HL-60 (cell line): ENCODE measurements around the gene KAZALD1.

Experiments
- DNase-seq, 2 experiments: peaks; one replicate each; pipeline ENCODE4 v3.0.0-alpha.2; 2010 to 2020; ENCODE audit warnings: low read depth in 1 of 2, low spot score in 1 of 2
- H3K27ac ChIP-seq: fragments of 250-450 bp; sonication (Bioruptor Pico); replicated peaks from 2 replicates; pipeline ENCODE4 v1.5.1; 2020; ENCODE audit warnings: mild to moderate bottlenecking, moderate library complexity
- H3K27me3 ChIP-seq: fragments of 250-450 bp; sonication (Bioruptor Pico); 2 replicates; pipeline ENCODE4 v1.5.1; 2021; ENCODE audit warnings: mild to moderate bottlenecking, moderate library complexity; ENCODE audit not compliant: insufficient read depth, poor library complexity, severe bottlenecking
- H3K4me3 ChIP-seq: replicated peaks from 2 replicates; pipeline ENCODE4 v1.5.1; 2011; ENCODE audit warnings: mild to moderate bottlenecking, control low read depth, low read length; ENCODE audit not compliant: insufficient read depth
- GABPA ChIP-seq: IDR thresholded peaks from 2 replicates; pipeline ENCODE4 v1.6.1; 2012; ENCODE audit warnings: low read depth
- POLR2AphosphoS5 ChIP-seq: IDR thresholded peaks from 2 replicates; pipeline ENCODE4 v1.6.1; 2012; ENCODE audit warnings: low read depth
- SPI1 ChIP-seq: IDR thresholded peaks from 2 replicates; pipeline ENCODE4 v1.6.1; 2012; ENCODE audit warnings: low read depth, mild to moderate bottlenecking, borderline replicate concordance
- TF ChIP-seq, protein P1 (sequence below): IDR thresholded peaks from 2 replicates; pipeline ENCODE4 v1.6.1; 2012; ENCODE audit warnings: low read depth; ENCODE audit not compliant: insufficient replicate concordance
- TF ChIP-seq, protein P2 (sequence below): IDR thresholded peaks from one replicate; pipeline ENCODE4 v1.5.1; 2011; ENCODE audit warnings: low read length, control low read depth, inconsistent platforms; ENCODE audit not compliant: insufficient read depth

Gene KAZALD1

DNA sequence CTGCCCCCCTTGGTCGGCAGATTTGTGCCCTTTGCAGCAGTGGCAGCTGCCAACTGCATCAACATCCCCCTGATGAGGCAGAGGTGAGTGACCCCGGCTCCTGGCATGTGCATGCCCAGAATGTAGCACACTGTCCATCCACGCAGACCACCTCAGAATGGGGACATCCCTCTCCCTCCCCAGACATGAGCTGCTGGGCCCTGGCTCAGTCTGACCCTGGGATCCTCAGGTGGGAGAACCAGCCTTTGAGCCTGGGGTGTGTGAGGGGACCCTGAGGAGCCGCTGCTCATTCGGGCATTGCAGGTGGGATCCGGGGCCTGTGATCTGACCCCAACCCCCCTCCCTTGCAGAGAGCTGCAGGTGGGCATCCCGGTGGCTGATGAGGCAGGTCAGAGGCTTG, 25.1 kb upstream of the KAZALD1 start:
- H3K27ac ChIP-seq = no peak overlapping the region
- no peak for DNase-seq
- H3K27me3 ChIP-seq = no peaks in the 10 kb centered on the region
- TF ChIP-seq POLR2AphosphoS5 = no peak
- TF ChIP-seq SPI1 = no peak
- TF ChIP-seq GABPA = no peak
- TF ChIP-seq, protein P1, sequence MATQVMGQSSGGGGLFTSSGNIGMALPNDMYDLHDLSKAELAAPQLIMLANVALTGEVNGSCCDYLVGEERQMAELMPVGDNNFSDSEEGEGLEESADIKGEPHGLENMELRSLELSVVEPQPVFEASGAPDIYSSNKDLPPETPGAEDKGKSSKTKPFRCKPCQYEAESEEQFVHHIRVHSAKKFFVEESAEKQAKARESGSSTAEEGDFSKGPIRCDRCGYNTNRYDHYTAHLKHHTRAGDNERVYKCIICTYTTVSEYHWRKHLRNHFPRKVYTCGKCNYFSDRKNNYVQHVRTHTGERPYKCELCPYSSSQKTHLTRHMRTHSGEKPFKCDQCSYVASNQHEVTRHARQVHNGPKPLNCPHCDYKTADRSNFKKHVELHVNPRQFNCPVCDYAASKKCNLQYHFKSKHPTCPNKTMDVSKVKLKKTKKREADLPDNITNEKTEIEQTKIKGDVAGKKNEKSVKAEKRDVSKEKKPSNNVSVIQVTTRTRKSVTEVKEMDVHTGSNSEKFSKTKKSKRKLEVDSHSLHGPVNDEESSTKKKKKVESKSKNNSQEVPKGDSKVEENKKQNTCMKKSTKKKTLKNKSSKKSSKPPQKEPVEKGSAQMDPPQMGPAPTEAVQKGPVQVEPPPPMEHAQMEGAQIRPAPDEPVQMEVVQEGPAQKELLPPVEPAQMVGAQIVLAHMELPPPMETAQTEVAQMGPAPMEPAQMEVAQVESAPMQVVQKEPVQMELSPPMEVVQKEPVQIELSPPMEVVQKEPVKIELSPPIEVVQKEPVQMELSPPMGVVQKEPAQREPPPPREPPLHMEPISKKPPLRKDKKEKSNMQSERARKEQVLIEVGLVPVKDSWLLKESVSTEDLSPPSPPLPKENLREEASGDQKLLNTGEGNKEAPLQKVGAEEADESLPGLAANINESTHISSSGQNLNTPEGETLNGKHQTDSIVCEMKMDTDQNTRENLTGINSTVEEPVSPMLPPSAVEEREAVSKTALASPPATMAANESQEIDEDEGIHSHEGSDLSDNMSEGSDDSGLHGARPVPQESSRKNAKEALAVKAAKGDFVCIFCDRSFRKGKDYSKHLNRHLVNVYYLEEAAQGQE = no peak
- H3K4me3 ChIP-seq = no peak overlapping the region

- no peak overlapping the region for H3K4me3 ChIP-seq
- H3K27me3 ChIP-seq = no peaks in the 10 kb centered on the region
- TF ChIP-seq, protein P1 = no peak
- TF ChIP-seq, protein P2, sequence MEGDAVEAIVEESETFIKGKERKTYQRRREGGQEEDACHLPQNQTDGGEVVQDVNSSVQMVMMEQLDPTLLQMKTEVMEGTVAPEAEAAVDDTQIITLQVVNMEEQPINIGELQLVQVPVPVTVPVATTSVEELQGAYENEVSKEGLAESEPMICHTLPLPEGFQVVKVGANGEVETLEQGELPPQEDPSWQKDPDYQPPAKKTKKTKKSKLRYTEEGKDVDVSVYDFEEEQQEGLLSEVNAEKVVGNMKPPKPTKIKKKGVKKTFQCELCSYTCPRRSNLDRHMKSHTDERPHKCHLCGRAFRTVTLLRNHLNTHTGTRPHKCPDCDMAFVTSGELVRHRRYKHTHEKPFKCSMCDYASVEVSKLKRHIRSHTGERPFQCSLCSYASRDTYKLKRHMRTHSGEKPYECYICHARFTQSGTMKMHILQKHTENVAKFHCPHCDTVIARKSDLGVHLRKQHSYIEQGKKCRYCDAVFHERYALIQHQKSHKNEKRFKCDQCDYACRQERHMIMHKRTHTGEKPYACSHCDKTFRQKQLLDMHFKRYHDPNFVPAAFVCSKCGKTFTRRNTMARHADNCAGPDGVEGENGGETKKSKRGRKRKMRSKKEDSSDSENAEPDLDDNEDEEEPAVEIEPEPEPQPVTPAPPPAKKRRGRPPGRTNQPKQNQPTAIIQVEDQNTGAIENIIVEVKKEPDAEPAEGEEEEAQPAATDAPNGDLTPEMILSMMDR = no peak
- TF ChIP-seq POLR2AphosphoS5 (no peak), GABPA (no peak), SPI1 (no peak)
- DNase-seq = no peak
- no peak overlapping the region for H3K27ac ChIP-seq
Observed at GRCh38 chr10:101038484-101038883, 23.3 kb upstream of the KAZALD1 start.

DNA sequence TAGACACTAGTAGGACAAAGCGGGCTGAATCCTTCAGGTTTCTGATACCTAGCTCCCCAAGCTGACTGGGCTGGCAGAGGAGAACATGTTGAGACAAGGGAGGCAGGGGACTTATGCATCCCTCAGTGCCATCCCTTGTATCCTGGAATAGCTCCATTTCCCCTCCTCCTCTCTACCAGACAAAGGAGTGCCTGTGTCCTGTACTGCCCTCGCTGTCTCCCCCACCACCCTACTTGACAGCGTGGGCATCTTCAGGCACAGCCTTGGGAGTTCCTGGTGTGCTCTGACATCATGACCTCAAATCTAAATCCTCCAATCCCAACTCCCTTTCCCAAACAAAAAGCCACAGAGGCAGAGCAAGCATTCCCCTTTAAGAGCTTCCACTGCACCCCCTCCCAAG, 21.7 kb upstream of the KAZALD1 start:
- H3K27me3 ChIP-seq = no peaks in the 10 kb centered on the region
- no peak overlapping the region for H3K27ac ChIP-seq
- H3K4me3 ChIP-seq = no peak overlapping the region
- DNase-seq = no peak
- TF ChIP-seq, protein P2 = no peak
- TF ChIP-seq, protein P1 = no peak
- no peak for TF ChIP-seq GABPA
- no peak for TF ChIP-seq POLR2AphosphoS5
- TF ChIP-seq SPI1 = no peak

DNA sequence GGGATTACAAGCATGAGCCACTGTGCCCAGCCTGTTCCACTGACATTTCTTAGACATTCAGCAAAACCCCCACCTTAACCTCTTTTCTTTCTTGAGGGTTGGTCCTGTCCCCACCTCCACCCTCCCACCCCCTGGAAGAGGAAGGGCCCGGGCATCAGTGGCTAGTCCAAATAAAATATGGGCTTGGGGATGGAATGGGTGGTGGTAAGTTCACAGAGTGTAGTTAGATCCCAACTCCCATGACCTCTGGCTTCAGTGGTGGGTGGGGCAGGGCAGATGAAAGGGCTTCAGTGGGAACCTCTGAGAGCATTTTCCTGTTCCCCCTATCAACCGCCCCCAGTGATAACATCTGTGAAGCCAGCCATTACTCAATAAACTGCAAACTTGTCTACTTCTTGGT, 20.9 kb upstream of the KAZALD1 start:
- no peaks in the 10 kb centered on the region for H3K27me3 ChIP-seq
- no peak for DNase-seq
- TF ChIP-seq GABPA (no peak), SPI1 (no peak), POLR2AphosphoS5 (no peak)
- TF ChIP-seq, protein P2 = no peak
- TF ChIP-seq, protein P1 = no peak
- H3K4me3 ChIP-seq = no peak overlapping the region
- no peak overlapping the region for H3K27ac ChIP-seq
